A549 (cell line): ENCODE data around the gene EPHB1. TPM values are rescaled to one million over a fixed set of nuclear protein-coding genes. Genes with fewer than 3 reads are reported as not detected.

Experiments
- ATAC-seq, 2 experiments: fragments of 200-7000 bp in 1 of 2; fragments of >200 bp in 1 of 2; cut with Nextera tagmentation in 1 of 2; cut with Tn5 transposase in 1 of 2; 3 replicates each; pipeline versions ENCODE4 v1.8.0 to v1.9.1; 2018 to 2020; ENCODE audit warnings: mild to moderate bottlenecking in 1 of 2, moderate library complexity in 1 of 2
- CTCF ChIA-PET: fragments of 300-600 bp; sonication (Branson Sonifier 250); formaldehyde crosslinking; extraction: SDS; loops from one replicate; lab custom pipeline; 2021; ENCODE audit warnings: antibody characterized with exemption, inconsistent platforms; lab: Yijun Ruan, JAX
- POLR2A ChIA-PET: fragments of 350-600 bp; formaldehyde crosslinking; extraction: SDS; loops from one replicate; lab custom pipeline; 2021; ENCODE audit warnings: antibody characterized with exemption, inconsistent platforms; lab: Yijun Ruan, JAX
- DNase-seq, 2 experiments: peaks; one replicate each; pipeline versions ENCODE4 v3.0.0 to v3.0.0-alpha.2; 2011 to 2016; ENCODE audit warnings: low read depth in 1 of 2, low spot score in 1 of 2
- FAIRE-seq: peaks from 2 replicates; lab custom pipeline; 2011; peaks lifted over from hg19 to GRCh38; lab: Jason Lieb, UNC
- H3K27ac ChIP-seq, 2 experiments: fragments of >200 bp; sonication (Bioruptor Twin); formaldehyde crosslinking; 3 replicates each; pipeline ENCODE4 v1.5.1; 2016 to 2017
- H3K4me1 ChIP-seq: fragments of >200 bp; sonication (Bioruptor Twin); formaldehyde crosslinking; 3 replicates; pipeline ENCODE4 v1.6.1; 2016
- H3K4me2 ChIP-seq: fragments of >200 bp; sonication (Bioruptor Twin); formaldehyde crosslinking; 3 replicates; pipeline ENCODE4 v1.6.1; 2016
- H3K4me3 ChIP-seq: fragments of >200 bp; sonication (Bioruptor Twin); formaldehyde crosslinking; 3 replicates; pipeline ENCODE4 v1.5.1; 2016
- H3K9me3 ChIP-seq: fragments of >200 bp; sonication (Bioruptor Twin); formaldehyde crosslinking; 3 replicates; pipeline ENCODE4 v1.6.1; 2016
- CHD2 ChIP-seq: fragments of 150-350 bp; IDR thresholded peaks from 2 replicates; pipeline ENCODE4 v1.6.1; 2014; ENCODE audit warnings: low read length; ENCODE audit not compliant: partially characterized antibody
- EHF ChIP-seq: fragments of 250-450 bp; sonication (Bioruptor Pico); IDR thresholded peaks from 2 replicates; pipeline ENCODE4 v1.5.0; 2020; ENCODE audit warnings: mild to moderate bottlenecking
- ESRRA ChIP-seq: fragments of 150-350 bp; IDR thresholded peaks from 2 replicates; pipeline ENCODE4 v1.6.1; 2014; ENCODE audit warnings: mild to moderate bottlenecking, low read length, borderline replicate concordance
- FOSB ChIP-seq: fragments of 250-450 bp; sonication (Bioruptor Pico); IDR thresholded peaks from 2 replicates; pipeline ENCODE4 v1.5.0; 2020; ENCODE audit warnings: mild to moderate bottlenecking, moderate library complexity
- FOSL2 ChIP-seq, 2 experiments: fragments of 450-650 bp in 1 of 2; fragments of >200 bp in 1 of 2; sonication (Bioruptor Twin) in 1 of 2; formaldehyde crosslinking; IDR thresholded peaks; 2 replicates each; pipeline versions ENCODE4 v1.5.0 to v1.6.1; 2016 to 2020; ENCODE audit warnings: mild to moderate bottlenecking in 1 of 2, moderate library complexity in 1 of 2
- JUN ChIP-seq, 2 experiments: fragments of >200 bp; sonication (Bioruptor Twin); formaldehyde crosslinking; IDR thresholded peaks; 2 replicates in 1 of 2; 3 replicates in 1 of 2; pipeline ENCODE4 v1.6.1; 2016 to 2017
- JUNB ChIP-seq: fragments of >200 bp; sonication (Bioruptor Twin); formaldehyde crosslinking; IDR thresholded peaks from 2 replicates; pipeline ENCODE4 v1.6.1; 2016
- KDM5A ChIP-seq: fragments of 200-600 bp; sonication (generic); IDR thresholded peaks from 2 replicates; pipeline ENCODE4 v1.6.1; 2016; ENCODE audit warnings: antibody characterized with exemption, mild to moderate bottlenecking
- MAZ ChIP-seq: fragments of 150-350 bp; IDR thresholded peaks from 2 replicates; pipeline ENCODE4 v1.6.1; 2014; ENCODE audit warnings: antibody characterized with exemption, low read depth, low read length, borderline replicate concordance
- MYC ChIP-seq: IDR thresholded peaks from 2 replicates; pipeline ENCODE4 v1.6.1; 2012; ENCODE audit warnings: mild to moderate bottlenecking, inconsistent platforms, low read length, improper control_type of control experiment, borderline replicate concordance
- NR3C1 ChIP-seq: fragments of >200 bp; sonication (Bioruptor Twin); formaldehyde crosslinking; IDR thresholded peaks from 3 replicates; pipeline ENCODE4 v1.6.1; 2017
- POLR2A ChIP-seq: IDR thresholded peaks from 2 replicates; pipeline ENCODE4 v1.6.1; 2012; ENCODE audit warnings: mild to moderate bottlenecking, low read length
- POLR2AphosphoS2 ChIP-seq: conservative IDR thresholded peaks from 2 replicates; pipeline ENCODE4 v1.6.1; 2012; ENCODE audit warnings: low read length, improper control_type of control experiment, inconsistent platforms
- RARB ChIP-seq: fragments of 250-450 bp; sonication (Bioruptor Pico); IDR thresholded peaks from 2 replicates; pipeline ENCODE4 v1.8.0; 2021; ENCODE audit warnings: mild to moderate bottlenecking, moderate library complexity
- RCOR1 ChIP-seq: fragments of 150-350 bp; IDR thresholded peaks from 2 replicates; pipeline ENCODE4 v1.6.1; 2014; ENCODE audit warnings: antibody characterized with exemption, low read length, low read depth
- RNF2 ChIP-seq: fragments of 200-600 bp; sonication (generic); IDR thresholded peaks from 2 replicates; pipeline ENCODE4 v1.6.1; 2016; ENCODE audit warnings: low read depth, mild to moderate bottlenecking, antibody characterized with exemption, moderate library complexity, borderline replicate concordance
- SMC3 ChIP-seq: fragments of >200 bp; sonication (Bioruptor Twin); formaldehyde crosslinking; IDR thresholded peaks from 3 replicates; pipeline ENCODE4 v1.6.1; 2018; ENCODE audit warnings: inconsistent platforms
- TFCP2L1 ChIP-seq: fragments of 250-450 bp; sonication (Bioruptor Pico); IDR thresholded peaks from 2 replicates; pipeline ENCODE4 v1.5.0; 2021; ENCODE audit warnings: mild to moderate bottlenecking
- WGBS: methylation state at CpG from one replicate; pipeline ENCODE4 v1.1.6; 2017; ENCODE audit errors: missing lambda C conversion rate; 5-methylcytosine and 5-hydroxymethylcytosine counted together
- polyA plus RNA-seq, 4 experiments: library from polyadenylated mRNA; depleted of rRNA in 3 of 4; stranded (reverse); fragments of >200 nt; fragmentation: RNase III in 1 of 4; extraction: RNeasy Plus Mini Kit Qiagen cat#74134 plus additional on column Dnase treatment in 1 of 4; gene quantifications; 2 replicates in 3 of 4; 3 replicates in 1 of 4; pipeline ENCODE4 v1.2.3, GENCODE V29; 2011 to 2017
- TF ChIP-seq, protein P1 (sequence below): fragments of 250-450 bp; sonication (Bioruptor Pico); IDR thresholded peaks from 2 replicates; pipeline ENCODE4 v1.5.0; 2020; ENCODE audit warnings: low read depth, mild to moderate bottlenecking, moderate library complexity
- TF ChIP-seq, protein P2 (sequence below): fragments of >200 bp; sonication (Bioruptor Twin); formaldehyde crosslinking; IDR thresholded peaks from 3 replicates; pipeline ENCODE4 v1.6.1; 2016
- TF ChIP-seq, protein P3 (sequence below): fragments of 150-350 bp; IDR thresholded peaks from 2 replicates; pipeline ENCODE4 v1.6.1; 2014; ENCODE audit warnings: low read depth, mild to moderate bottlenecking, low read length

EPHB1 gene
- polyA plus RNA-seq, 2 of the 4 experiments (the other 2 are of a cell fraction): 0.18 to 0.21 TPM

DNA sequence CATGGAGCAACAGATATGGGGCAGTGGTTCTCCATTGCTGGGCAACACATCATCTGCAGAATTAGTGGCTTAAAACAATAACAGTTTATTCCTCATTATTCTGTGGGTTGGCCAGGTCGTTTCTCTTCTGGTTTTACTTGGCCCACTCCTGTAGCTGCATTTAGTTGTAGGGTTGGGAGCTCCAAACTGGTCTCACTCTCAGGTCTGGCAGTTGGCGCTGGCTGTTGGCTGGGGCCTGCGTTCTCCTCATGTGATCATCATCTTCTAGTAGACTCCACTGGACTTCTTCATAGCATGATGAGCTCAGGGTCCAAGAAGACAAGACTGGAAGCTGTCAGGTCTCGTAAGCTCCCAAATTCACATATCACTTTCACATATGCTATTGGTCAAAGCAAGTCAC, 91.9 kb downstream of the EPHB1 start:
- POLR2A ChIA-PET: no interaction called here
- TF ChIP-seq RARB (CRISPR knock-in tag) (no peak), POLR2A (no peak), EHF (CRISPR knock-in tag) (no peak), MAZ (no peak), JUNB (no peak), NR3C1 (no peak), JUN (IDR thresholded peaks at IDR 0.05) (no peak), FOSB (CRISPR knock-in tag) (no peak), POLR2AphosphoS2 (no peak)
- TF ChIP-seq, protein P1, sequence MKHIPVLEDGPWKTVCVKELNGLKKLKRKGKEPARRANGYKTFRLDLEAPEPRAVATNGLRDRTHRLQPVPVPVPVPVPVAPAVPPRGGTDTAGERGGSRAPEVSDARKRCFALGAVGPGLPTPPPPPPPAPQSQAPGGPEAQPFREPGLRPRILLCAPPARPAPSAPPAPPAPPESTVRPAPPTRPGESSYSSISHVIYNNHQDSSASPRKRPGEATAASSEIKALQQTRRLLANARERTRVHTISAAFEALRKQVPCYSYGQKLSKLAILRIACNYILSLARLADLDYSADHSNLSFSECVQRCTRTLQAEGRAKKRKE (CRISPR knock-in tag): no peak
- TF ChIP-seq, all 56 proteins: peak for 0
- FAIRE-seq (no peak), ATAC-seq (no peak), DNase-seq (no peak)
- Histone ChIP-seq H3K9me3 (no peaks in the 10 kb centered on the region), H3K27ac (no peak overlapping the region), H3K4me2 (no peak overlapping the region), H3K4me3 (no peak overlapping the region), H3K4me1 (no peaks in the 10 kb centered on the region)
- 24% methylated on average over 3 of the region's 4 CpGs for WGBS
- CTCF ChIA-PET: interaction anchor here (1.2 kb wide), 1 partner anchor 21 kb away, joined by 3 read pairs; no protein-coding TSS in a partner anchor

DNA sequence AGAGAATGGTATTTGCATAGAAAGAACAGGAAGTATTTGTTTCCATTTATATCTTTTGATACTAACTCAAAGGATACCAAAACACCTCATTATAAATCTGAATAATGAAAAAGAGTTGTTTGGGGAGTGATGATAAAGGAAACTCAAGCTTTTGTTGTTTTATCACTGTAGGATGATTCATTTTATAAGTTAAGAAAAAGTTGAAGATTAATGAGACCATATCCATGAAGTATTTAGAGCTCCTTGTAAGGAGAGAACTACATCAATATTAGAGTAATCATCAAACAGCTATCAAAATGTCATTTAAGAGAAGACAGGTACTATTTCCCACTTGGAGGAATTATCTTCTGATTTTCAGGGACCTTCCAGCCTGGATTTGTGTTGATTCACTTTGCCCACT, 92.5 kb downstream of the EPHB1 start:
- Histone ChIP-seq H3K4me3 (no peak overlapping the region), H3K27ac (no peak overlapping the region), H3K9me3 (no peaks in the 10 kb centered on the region), H3K4me2 (no peak overlapping the region)
- no peak for ATAC-seq
- no peak for FAIRE-seq
- DNase-seq: no peak
- CTCF ChIA-PET: interaction anchor here (1.2 kb wide), 1 partner anchor 21 kb away, joined by 3 read pairs; no protein-coding TSS in a partner anchor
- no peak for TF ChIP-seq RNF2
- no peak for TF ChIP-seq RCOR1
- TF ChIP-seq TFCP2L1 (CRISPR knock-in tag): no peak
- TF ChIP-seq, all 56 proteins: peak for 0
- POLR2A ChIA-PET: no interaction called here
- no peaks in the 10 kb centered on the region for H3K4me1 ChIP-seq

DNA sequence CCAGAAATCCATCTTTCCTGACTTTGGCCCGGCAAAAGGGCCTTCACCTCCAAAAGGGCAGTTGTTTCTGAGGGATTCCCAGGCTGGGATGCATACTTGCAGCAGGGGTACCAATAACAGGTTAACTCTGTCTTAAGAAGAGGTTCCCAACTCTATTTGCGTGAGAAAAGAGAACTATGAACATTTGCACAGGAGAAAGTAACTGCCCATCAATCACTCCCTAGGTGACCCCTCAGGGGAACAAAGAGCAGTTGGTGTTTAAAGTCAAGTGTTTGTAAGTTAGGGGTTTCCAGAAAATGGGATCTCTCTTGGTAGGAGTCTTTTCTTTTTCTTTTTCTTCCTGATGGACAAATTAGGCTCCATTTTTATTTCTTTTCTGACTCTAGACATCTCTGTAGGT, 97.3 kb downstream of the EPHB1 start:
- FAIRE-seq (no peak), DNase-seq (no peak), ATAC-seq (no peak)
- Histone ChIP-seq H3K4me2 (no peak overlapping the region), H3K4me1 (no peaks in the 10 kb centered on the region), H3K27ac (no peak overlapping the region), H3K4me3 (no peak overlapping the region), H3K9me3 (no peaks in the 10 kb centered on the region)
- CTCF ChIA-PET: no interaction called here
- no peak for TF ChIP-seq MAZ
- TF ChIP-seq, protein P2, sequence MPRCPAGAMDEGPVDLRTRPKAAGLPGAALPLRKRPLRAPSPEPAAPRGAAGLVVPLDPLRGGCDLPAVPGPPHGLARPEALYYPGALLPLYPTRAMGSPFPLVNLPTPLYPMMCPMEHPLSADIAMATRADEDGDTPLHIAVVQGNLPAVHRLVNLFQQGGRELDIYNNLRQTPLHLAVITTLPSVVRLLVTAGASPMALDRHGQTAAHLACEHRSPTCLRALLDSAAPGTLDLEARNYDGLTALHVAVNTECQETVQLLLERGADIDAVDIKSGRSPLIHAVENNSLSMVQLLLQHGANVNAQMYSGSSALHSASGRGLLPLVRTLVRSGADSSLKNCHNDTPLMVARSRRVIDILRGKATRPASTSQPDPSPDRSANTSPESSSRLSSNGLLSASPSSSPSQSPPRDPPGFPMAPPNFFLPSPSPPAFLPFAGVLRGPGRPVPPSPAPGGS: no peak
- TF ChIP-seq KDM5A: no peak
- no peak for TF ChIP-seq CHD2
- TF ChIP-seq FOSL2 (IDR thresholded peaks at IDR 0.05): no peak
- TF ChIP-seq FOSL2 (CRISPR knock-in tag; IDR thresholded peaks at IDR 0.05): no peak
- no peak for TF ChIP-seq MYC
- TF ChIP-seq, protein P3, sequence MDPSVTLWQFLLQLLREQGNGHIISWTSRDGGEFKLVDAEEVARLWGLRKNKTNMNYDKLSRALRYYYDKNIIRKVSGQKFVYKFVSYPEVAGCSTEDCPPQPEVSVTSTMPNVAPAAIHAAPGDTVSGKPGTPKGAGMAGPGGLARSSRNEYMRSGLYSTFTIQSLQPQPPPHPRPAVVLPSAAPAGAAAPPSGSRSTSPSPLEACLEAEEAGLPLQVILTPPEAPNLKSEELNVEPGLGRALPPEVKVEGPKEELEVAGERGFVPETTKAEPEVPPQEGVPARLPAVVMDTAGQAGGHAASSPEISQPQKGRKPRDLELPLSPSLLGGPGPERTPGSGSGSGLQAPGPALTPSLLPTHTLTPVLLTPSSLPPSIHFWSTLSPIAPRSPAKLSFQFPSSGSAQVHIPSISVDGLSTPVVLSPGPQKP: no peak
- TF ChIP-seq ESRRA: no peak
- TF ChIP-seq SMC3: no peak
- WGBS: 35% methylated on average over 2 of the region's 2 CpGs
- POLR2A ChIA-PET: no interaction called here
